Measurements from ENCODE around the gene EXOC6B. TPM values are rescaled to one million over a fixed set of nuclear protein-coding genes. Genes with fewer than 3 reads are reported as not detected.

Gene EXOC6B
- total RNA-seq, 4 donors from 2014 or later, result 14.1 to 107 (median 38.5) TPM

DNA sequence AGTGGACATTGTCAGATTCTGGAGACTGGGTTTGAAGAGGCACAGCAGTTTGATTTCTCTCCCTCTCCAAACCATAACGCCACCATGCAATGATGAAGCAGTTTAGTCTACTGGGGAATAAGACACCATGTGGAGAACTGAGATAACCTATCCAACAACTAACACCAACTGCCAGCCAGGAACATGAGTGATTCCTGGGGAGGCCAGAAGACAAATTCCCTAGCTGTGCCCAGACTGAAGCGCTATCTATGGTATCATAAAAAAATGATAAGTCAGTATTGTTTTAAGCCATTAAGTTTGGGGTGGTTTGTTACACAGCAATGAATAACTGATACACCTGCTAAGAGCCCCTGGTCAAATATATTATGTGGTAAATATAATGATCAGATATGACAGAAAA, 129.3 kb downstream of the EXOC6B start:
- intact Hi-C loops (cut with DNase I; ENCODE audit: low total_unique reads), result no loop called here
- no peaks in the 10 kb centered on the region for H3K4me1 ChIP-seq
- DNase-seq, result no peak
- TF ChIP-seq, protein P1, sequence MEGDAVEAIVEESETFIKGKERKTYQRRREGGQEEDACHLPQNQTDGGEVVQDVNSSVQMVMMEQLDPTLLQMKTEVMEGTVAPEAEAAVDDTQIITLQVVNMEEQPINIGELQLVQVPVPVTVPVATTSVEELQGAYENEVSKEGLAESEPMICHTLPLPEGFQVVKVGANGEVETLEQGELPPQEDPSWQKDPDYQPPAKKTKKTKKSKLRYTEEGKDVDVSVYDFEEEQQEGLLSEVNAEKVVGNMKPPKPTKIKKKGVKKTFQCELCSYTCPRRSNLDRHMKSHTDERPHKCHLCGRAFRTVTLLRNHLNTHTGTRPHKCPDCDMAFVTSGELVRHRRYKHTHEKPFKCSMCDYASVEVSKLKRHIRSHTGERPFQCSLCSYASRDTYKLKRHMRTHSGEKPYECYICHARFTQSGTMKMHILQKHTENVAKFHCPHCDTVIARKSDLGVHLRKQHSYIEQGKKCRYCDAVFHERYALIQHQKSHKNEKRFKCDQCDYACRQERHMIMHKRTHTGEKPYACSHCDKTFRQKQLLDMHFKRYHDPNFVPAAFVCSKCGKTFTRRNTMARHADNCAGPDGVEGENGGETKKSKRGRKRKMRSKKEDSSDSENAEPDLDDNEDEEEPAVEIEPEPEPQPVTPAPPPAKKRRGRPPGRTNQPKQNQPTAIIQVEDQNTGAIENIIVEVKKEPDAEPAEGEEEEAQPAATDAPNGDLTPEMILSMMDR (IDR thresholded peaks at IDR 0.05), result no peak
- no peak for TF ChIP-seq POLR2A (IDR thresholded peaks at IDR 0.05)
- no peaks in the 10 kb centered on the region for H3K9me3 ChIP-seq
- no peaks in the 10 kb centered on the region for H3K27me3 ChIP-seq
- no peak overlapping the region for H3K4me3 ChIP-seq
- H3K36me3 ChIP-seq, result no peaks in the 10 kb centered on the region
- no peak overlapping the region for H3K27ac ChIP-seq

DNA sequence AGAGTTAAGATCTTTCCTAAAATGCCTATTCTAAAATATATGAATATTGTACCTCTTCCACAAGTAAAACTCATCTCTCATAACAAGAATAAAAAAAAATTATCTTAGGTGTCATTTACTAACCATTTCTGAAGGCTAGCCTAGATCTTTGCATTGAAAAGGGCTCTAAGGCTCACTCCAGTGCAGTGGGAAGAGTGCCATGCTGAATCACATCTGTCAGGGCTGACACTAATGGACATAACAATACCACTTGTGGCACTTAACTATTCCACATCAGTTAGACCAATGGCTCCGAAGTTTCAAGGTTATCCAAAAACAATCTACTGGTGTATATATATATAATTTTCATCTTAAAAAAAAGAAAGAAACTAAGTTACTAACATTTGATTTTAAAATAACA, 130.2 kb downstream of the EXOC6B start:
- intact Hi-C loops (cut with DNase I; ENCODE audit: low total_unique reads), result no loop called here
- DNase-seq, result no peak
- Histone ChIP-seq H3K9me3 (no peaks in the 10 kb centered on the region), H3K27me3 (no peaks in the 10 kb centered on the region), H3K4me3 (no peak overlapping the region), H3K4me1 (no peaks in the 10 kb centered on the region), H3K27ac (no peak overlapping the region), H3K36me3 (no peaks in the 10 kb centered on the region)
- no peak for TF ChIP-seq POLR2A (IDR thresholded peaks at IDR 0.05)
- TF ChIP-seq, protein P1 (IDR thresholded peaks at IDR 0.05), result no peak

GRCh38 chr2:72694715-72695496, 130.9 kb downstream of the EXOC6B start:
- H3K4me1 ChIP-seq, result no peaks in the 10 kb centered on the region
- H3K27ac ChIP-seq, result no peak overlapping the region
- H3K27me3 ChIP-seq, result no peaks in the 10 kb centered on the region
- no peak overlapping the region for H3K4me3 ChIP-seq
- TF ChIP-seq, protein P1 (IDR thresholded peaks at IDR 0.05), result no peak
- H3K9me3 ChIP-seq, result no peaks in the 10 kb centered on the region
- H3K36me3 ChIP-seq, result no peaks in the 10 kb centered on the region
- intact Hi-C loops (cut with DNase I; ENCODE audit: low total_unique reads), result no loop called here
- DNase-seq, result peak; percentile 43 to 67

- no peak for DNase-seq
- H3K27me3 ChIP-seq, result no peaks in the 10 kb centered on the region
- intact Hi-C loops (cut with DNase I; ENCODE audit: low total_unique reads), result no loop called here
- no peak overlapping the region for H3K27ac ChIP-seq
- no peak overlapping the region for H3K4me3 ChIP-seq
- no peaks in the 10 kb centered on the region for H3K4me1 ChIP-seq
- no peaks in the 10 kb centered on the region for H3K36me3 ChIP-seq
- TF ChIP-seq, protein P1 (IDR thresholded peaks at IDR 0.05), result no peak
- TF ChIP-seq POLR2A (IDR thresholded peaks at IDR 0.05), result no peak
- H3K9me3 ChIP-seq, result no peaks in the 10 kb centered on the region
These were observed 136.1 kb downstream of the EXOC6B start for GRCh38 chr2:72689579-72690195.

DNA sequence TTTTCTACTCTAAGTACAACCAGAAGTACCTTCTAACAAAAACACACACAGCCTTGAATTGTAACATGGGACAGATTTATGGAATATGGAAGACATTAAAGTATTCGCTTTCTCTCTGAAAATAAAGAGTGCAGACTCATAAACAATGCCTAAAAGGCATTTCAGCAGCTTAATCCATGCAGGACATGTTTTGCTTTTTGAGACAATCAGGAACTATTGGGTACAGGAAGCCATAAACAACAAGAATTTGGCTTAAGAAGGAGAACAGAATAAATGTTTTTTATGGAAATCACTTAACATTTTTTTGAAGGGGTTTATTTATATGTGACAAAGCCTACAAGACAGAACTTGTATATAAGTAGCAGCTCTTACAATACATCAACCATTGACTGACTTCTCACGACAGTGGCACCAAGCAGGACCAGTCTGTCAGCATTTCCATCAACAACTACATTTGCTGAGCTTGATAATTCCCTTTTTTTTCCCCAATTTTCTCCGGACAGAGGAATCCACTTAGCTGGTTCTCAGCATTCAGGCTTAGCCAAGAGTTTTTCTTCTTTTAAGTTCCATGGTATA, 140.1 kb downstream of the EXOC6B start:
- TF ChIP-seq, protein P1 (IDR thresholded peaks at IDR 0.05), result no peak
- no peak for TF ChIP-seq POLR2A (IDR thresholded peaks at IDR 0.05)
- DNase-seq, result no peak
- Histone ChIP-seq H3K4me1 (no peaks in the 10 kb centered on the region), H3K27ac (no peak overlapping the region), H3K4me3 (no peak overlapping the region), H3K27me3 (no peaks in the 10 kb centered on the region), H3K9me3 (no peaks in the 10 kb centered on the region), H3K36me3 (no peaks in the 10 kb centered on the region)
- intact Hi-C loops (cut with DNase I; ENCODE audit: low total_unique reads), result no loop called here
